22Rv1 (cell line): ENCODE measurements around the gene RABGAP1L.
A peak's percentile ranks its signal among the peaks of the same experiment; 100 is the strongest.

Experiments
- H3K27ac ChIP-seq: fragments of 450-650 bp; 2 replicates; pipeline ENCODE4 v1.5.1; 2017
- ZFX ChIP-seq: fragments of 450-650 bp; IDR thresholded peaks from 2 replicates; pipeline ENCODE4 v1.6.1; 2017; ENCODE audit warnings: antibody characterized with exemption, borderline replicate concordance
- TF ChIP-seq, protein P1 (sequence below): fragments of 450-650 bp; IDR thresholded peaks from 2 replicates; pipeline ENCODE4 v1.5.1; 2017; ENCODE audit warnings: mild to moderate bottlenecking

The RABGAP1L gene

DNA sequence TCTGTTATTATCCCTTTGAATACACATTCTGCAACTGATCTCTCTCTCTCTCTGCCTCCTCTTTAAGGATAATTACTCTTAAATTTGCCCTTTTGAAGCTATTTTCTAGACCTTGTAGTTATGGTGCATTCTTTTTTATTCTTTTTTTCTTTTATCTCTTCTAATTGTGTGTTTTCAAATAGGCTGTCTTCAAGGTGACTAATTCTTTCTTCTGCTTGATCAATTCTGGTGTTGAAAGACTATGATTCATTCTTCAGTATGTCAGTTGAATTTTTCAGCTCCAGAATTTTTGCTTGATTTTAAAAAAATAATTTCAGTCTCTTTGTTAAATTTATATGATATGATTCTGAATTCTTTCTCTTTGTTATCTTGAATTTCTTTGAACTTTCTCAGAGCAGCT lies 192.8 kb downstream of the RABGAP1L start:
- no peak for TF ChIP-seq ZFX
- TF ChIP-seq, protein P1, sequence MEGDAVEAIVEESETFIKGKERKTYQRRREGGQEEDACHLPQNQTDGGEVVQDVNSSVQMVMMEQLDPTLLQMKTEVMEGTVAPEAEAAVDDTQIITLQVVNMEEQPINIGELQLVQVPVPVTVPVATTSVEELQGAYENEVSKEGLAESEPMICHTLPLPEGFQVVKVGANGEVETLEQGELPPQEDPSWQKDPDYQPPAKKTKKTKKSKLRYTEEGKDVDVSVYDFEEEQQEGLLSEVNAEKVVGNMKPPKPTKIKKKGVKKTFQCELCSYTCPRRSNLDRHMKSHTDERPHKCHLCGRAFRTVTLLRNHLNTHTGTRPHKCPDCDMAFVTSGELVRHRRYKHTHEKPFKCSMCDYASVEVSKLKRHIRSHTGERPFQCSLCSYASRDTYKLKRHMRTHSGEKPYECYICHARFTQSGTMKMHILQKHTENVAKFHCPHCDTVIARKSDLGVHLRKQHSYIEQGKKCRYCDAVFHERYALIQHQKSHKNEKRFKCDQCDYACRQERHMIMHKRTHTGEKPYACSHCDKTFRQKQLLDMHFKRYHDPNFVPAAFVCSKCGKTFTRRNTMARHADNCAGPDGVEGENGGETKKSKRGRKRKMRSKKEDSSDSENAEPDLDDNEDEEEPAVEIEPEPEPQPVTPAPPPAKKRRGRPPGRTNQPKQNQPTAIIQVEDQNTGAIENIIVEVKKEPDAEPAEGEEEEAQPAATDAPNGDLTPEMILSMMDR: no peak
- no peak overlapping the region for H3K27ac ChIP-seq

- TF ChIP-seq ZFX: no peak
- TF ChIP-seq, protein P1: no peak
- H3K27ac ChIP-seq: no peak overlapping the region
These were observed 193.7 kb downstream of the RABGAP1L start for GRCh38 chr1:174352883-174353608.

DNA sequence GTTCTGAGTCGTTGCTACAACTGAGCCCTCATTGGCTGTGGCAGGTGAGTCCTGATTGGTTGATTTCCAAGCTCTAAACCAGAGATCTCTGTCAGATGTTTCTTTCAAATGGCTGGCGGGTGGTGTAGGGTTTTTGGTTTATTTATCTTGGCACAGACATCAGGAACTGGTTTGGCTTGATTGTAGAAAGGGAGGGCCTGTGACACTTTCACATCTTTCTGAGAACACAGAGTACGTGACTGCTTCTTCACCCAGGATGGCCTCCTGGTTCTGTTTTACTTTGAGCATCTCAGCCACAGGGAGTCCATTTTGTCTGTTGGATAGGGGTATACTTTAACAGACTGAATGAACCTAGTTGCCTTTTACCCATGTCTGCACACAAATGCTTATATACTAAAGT lies 199.0 kb downstream of the RABGAP1L start:
- no peak for TF ChIP-seq ZFX
- TF ChIP-seq, protein P1: no peak

DNA sequence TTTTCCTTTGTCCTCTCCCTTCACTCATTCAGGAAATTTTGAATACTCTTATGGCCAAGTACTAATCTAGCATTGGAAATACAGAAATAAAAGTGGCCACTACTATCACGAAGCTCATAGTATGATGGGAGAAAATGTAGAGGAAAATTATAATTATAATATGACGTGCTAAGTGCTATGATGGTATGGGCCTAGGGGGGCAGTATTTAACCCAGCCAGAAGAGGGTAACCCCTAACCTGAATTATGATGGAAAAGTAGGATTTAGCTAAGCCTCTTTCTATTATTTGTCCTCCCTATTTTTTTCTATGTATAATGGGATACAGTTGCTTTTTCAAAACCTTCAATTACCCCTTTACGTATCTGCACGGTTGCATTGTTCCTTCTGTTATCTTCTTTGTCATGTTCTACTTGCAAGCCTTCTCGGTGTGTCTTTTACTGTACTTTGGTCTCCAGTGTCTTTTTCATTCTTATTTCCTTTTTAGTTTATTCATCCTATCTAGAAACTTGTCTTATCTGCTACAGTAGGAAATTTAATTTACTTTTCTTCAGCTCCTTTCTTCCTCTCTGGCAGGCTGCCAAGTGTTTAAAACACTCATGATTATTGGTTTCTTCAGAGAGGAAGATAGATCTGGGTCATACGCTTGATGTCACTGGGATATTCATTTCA lies 199.6 kb downstream of the RABGAP1L start:
- peak overlapping the region; percentile 16 for H3K27ac ChIP-seq
- TF ChIP-seq ZFX: no peak
- TF ChIP-seq, protein P1: peak; percentile 18; the same call in 1 of the 2 replicates

More for the DNA sequence above, 199.0 kb downstream of the RABGAP1L start:
- peak overlapping the region; percentile 16 for H3K27ac ChIP-seq

- H3K27ac ChIP-seq: no peak overlapping the region
- TF ChIP-seq ZFX: no peak
- TF ChIP-seq, protein P1: no peak
These were observed 200.1 kb downstream of the RABGAP1L start for GRCh38 chr1:174359454-174359805.

- H3K27ac ChIP-seq: no peak overlapping the region
- TF ChIP-seq ZFX: no peak
- TF ChIP-seq, protein P1: no peak
These were observed 205.8 kb downstream of the RABGAP1L start for GRCh38 chr1:174364996-174365736.

GRCh38 chr1:174366946-174367345 lies 207.6 kb downstream of the RABGAP1L start:
- no peak overlapping the region for H3K27ac ChIP-seq
- TF ChIP-seq ZFX: no peak
- TF ChIP-seq, protein P1: no peak
